GM18868 (cell line): ENCODE measurements around the gene MARK3.

Experiments used
- ATAC-seq: cut with Tn5 transposase; IDR thresholded peaks from one replicate; pipeline ENCODE4 v1.9.1; 2021; ENCODE audit warnings: mild to moderate bottlenecking, moderate library complexity; ENCODE audit not compliant: unreplicated experiment

The MARK3 gene

DNA sequence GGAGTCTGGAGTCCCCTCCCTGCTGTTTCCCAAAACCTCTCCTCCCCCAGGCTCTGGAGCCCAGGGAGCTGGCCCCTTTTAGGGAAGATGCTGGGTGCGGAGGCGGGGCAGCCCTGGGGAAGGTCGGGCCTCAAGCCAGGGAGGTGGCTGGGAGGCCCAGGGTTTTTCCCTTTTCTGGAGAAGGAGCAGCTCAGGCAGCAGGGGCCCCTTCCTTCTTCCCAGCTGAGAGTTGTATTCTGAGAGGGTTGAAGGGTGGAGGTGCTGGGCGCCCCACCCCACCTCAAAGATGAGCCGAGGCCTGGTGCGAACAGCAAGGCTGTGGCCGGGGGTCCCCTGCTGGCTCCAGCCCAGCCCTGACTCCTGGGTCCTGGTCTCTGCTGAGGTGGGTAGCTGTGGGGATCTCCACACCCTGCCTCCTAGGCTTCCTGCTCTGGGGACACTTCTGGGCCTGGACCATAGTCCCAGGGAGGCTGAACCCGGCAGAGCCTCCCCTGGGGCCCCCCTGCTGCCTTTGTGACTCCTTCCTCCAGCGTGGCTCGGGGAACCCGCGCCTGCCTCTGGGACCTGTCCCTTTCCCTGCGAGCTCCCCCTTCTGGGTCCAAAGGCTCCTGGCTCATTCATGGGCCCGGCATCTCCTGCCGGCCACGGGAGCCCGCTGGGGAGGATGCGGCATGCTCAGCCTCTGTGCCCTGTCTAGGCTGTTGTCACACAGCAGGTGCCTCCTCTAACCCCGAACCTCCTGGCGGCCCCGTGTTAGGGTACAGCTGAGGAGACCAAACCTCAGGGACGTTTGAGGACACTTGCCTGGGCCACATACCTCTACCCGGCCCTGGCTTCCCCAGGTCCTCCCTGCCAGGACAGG lies 148.2 kb downstream of the MARK3 start:
- no peak for ATAC-seq

DNA sequence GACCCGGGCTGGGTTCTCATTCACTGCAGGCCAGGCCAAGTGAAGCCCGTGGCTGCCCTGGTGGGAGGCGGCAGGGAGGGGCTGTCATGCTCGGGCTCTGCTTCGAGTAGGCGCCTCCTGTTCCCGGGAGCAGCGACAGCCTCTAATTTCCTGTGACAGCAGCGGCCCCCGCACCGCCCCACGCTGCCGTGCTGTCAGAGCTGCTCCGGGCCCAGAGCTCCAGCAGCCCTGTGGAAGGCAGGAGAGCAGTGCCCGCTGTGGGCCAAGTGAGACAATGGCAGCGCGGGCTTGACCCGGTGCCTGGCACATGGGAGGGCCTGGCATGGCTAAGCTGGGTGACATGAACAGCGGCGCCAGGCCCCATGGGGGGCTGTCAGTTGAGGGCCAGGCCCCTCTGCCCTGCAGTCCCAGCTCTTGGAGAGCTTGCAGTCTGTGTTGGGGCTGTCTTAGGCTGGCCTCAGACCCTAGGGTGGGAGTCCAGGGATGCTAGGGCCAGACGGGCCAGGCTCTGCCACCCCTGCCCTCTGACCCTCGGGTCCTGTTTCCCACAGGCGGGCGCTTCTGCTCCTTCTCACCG lies 148.9 kb downstream of the MARK3 start:
- no peak for ATAC-seq

DNA sequence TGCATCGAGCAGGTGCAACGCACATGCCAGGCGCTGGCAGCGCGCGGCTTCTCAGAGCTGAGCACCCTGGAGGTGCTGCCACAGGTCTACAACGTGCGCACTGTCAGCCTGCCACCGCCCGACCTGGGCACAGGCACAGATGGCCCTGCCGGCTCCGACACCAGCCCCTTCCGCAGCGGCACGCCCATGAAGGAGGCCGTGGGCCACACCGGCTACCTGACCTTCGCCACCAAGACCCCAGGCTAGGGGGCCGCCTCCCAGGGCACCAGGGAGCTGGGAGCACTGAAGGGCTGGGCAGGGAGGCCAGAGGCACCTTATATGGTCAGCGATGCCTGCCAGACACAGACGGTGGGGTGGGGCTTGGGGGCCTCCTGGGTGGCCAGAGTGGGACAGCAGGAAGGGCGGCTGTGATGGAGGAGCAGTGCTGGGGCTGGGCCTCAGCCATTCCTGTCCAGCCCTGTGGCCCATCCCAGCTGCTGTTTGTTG lies 149.4 kb downstream of the MARK3 start:
- no peak for ATAC-seq

DNA sequence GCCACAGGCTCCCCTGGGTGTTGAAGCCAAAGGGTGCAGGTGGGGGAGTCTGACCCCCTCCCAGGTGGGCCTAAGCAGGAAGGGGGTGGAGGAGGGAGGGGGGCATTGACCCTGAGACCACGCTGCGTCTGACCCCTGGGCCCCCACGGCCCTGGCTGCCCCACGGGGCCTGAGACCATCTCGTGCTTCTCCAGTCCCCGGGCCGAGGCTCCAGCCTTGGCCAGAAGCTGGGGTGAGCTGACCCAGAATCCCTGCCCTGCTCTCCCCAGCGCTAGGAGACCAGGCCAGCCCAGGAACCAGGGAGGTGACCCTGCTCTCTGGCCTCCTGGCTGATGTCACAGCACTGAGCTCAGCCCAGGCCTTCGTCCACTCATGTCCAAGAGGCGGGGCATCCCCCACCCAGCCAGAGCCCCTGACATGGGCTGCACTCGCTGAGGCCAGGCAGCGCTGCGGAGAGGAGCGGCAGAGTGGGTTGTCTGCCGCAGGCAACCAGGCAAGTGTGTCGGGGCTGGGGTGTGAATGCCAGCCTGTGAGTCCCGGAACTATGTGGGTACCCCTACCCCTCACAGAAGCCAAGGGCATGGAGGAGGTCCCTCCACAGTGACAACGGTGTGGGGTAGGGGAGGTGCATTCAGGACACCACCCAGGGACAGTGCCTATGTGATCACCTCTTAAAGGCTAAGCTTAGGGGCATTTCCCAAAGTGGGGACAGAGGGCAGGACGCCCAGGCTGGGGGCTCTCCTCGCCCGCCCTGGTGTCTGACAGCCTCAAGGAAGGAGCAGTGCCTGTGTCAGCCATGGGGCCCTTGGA lies 150.1 kb downstream of the MARK3 start:
- ATAC-seq: no peak

DNA sequence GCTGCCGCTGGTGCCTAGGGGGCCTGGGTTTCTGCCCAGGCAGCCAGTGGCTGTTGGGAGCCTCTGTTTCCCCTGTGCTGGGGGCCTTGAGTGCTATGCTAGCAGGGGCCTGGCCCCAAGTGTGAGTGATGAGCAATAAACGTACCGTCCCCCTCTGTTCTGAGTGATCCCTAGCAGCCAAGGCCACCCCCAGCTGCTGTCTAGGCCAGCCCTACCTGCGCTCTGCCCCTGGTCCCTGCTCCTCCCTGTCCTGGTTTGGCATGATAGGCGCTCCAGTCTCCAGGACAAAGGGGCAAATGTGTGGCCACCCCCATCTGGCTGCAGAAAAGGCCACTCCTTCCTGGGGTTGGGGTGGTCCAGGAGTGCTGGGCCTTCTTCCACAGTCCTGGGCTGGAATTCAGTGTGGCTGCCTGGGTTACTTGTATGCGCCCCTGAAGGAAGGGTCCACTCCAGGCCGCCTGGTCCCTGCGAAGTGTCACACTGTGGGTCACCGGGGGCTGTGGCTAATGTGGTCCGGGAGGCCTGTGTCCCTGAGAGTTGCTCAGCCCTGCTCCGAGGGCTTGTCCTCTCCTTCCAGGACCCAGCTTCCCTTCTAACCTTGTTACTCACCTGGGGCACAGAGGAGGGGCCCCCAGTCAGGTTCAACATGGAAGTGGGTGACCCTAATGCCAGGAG lies 150.8 kb downstream of the MARK3 start:
- no peak for ATAC-seq

DNA sequence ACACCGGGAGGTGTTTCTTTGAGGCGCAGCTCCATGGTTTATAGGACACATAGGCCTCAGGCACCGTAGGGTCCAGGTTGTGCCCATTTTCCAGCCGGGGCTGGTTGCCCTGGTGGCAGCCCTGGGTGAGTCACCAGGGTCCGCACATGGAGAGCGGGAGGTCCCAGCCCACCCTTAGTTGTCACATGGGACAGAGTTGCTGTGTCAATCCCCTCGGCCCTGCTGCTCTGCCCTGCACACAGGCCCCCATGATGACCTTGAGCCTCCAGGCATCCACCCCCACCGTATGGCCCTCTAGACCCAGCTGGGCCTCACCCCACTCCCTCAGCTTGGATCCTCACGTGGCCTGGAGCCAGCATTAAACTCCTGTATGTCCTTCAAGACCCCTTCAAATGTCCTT lies 151.5 kb downstream of the MARK3 start:
- ATAC-seq: no peak

DNA sequence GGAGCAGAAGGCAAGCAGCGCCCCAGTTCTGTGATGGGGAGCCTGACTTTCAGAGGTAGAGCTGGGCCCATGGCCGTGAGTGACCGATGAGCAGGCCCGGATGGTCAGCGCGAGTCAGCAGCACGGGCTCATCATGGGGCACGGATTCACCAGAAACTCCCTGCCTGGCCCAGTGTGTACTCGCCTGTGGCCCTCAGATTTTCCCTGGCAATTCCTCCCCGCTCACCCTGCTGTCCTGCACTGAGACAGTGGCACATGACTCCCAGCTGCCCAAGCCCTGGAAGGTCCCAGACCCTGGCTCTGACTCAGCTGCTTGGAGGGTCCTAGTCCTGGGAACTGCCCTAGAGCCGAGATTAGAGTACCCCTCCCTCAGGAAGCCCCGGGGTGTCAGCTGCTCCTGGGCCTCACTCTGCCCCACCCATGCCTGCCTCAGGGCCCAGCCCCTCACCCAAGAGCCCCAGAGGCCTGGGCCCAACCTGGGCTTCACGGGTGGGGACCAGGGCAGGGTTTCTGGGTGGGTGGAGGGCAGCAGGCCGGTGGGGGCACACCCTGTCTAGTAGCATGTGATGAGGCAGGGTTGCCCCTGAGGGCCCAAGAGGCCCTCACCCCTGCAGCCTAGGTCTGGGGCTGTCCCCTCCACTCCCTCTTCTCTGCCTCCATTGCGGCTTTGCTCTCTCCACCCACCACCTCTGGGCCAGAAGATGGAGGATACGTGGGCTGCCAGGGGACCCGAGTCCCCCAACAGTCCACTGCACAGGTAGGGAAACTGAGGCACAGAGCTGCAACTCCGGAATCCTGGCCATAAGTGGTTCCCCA lies 152.2 kb downstream of the MARK3 start:
- ATAC-seq: no peak

DNA sequence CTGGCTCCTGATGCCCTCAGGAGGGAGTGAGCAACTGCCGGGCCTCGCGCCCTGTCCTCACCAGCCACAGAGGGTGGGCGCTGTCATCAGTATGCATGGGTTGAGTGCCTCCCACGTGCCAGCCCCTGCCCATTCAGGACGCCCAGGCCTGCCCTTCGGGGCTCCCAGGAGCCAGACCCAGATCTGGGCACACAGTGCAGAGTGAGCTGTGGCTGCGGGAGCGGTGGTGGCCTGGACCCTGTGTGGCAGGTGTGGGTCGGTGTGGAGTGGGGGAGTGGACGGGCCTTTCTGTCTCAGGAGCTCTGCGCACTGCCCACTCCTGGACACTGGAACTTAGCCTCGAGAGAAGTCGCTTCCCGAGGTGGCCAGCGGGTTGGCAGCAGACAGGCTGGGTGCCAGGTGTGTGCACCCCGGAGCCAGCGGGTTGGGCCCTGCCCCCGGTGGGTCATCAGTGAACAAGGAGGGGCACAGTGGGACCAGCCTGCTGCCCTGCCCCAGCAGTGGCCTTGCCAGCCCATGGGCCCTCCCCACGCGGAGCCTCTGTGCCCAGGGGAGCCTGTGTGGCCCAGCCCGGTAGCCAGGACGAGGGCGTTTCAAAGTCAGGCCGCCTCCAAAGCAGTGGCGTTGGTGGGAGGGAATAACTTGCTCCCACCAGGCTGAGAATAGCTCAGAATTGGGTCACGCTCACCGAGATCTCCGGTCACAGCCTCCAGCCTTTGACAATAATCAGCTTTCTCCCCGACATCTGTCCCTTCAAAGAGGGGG lies 153.3 kb downstream of the MARK3 start:
- no peak for ATAC-seq

DNA sequence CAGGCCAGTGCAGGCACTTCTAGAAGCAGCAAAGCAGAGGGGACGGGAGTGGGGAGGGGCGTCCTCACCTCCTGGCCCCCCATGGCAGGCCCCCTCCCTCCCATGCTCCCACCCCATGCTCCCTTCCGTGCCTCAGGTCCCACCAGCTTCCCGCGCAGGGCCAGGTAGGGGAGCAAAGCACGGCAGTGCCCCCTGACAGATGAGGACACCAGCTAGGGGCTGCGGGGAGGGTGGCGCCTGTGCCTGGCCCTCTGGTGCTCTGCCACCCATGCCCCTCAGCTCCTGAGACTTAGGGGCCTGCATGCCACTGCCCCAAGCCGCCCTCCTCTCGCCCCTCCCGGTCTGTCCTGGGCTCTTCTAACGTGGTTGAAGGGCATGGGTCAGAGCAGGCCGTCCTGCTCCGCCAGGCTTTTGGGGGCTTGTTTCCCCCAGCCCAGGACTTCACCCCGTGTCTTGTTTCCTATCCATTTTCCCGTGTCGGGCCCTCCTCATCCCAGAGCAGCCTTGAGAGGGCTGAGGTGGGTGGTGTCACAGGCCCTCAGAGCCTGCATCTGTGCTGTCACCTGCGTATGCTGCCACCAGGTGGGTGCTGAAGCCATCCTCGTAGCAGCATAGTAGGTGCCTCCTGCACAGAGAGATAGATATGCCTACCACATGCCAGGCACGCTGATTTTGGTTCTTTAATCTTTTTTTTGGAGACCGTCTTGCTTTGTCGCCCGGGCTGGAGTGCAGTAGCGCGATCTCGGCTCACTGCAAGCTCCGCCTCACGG lies 154.0 kb downstream of the MARK3 start:
- ATAC-seq: no peak

DNA sequence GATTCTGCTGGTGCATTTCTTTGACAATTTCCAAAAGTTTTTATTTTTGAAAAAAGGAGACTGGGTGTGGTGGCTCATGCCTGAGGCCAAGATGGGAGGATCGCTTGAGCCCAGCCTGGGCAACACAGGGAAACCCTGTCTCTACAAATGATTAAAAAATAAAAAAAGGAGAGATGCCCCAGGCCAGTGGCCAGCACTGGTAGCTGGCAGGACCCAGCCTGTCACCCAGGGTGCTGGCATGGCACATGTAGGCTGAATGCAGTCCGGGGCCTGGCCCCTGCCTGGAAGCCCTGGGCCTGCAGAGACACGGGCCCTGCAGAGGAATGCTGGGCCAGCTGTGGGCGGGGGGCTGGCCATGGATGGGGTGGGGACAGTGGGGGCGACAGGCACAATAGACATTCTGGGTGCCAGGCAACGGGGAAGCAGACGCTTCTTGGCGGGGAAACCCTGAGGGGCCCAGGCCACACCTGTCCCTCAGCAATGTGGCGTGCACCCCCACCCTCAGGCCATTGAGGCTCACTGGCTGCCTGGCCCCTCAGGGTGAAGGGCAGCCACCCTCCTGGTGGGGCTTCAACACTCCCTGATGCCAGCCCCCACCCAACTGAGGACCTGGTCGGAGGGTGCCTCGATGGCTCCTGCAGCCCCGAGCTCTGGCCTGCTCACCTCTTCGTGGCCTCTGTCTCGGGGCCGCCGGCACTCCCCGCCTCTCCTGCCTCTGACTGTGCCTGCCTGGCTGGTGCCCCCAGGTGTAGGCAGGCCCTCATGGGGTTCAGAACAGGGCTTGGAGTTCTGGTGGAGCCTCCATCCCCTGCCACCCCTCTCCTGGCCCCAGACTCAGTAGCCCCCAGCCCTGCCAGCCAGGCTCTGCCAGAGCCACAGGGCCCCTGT lies 155.8 kb downstream of the MARK3 start:
- no peak for ATAC-seq

DNA sequence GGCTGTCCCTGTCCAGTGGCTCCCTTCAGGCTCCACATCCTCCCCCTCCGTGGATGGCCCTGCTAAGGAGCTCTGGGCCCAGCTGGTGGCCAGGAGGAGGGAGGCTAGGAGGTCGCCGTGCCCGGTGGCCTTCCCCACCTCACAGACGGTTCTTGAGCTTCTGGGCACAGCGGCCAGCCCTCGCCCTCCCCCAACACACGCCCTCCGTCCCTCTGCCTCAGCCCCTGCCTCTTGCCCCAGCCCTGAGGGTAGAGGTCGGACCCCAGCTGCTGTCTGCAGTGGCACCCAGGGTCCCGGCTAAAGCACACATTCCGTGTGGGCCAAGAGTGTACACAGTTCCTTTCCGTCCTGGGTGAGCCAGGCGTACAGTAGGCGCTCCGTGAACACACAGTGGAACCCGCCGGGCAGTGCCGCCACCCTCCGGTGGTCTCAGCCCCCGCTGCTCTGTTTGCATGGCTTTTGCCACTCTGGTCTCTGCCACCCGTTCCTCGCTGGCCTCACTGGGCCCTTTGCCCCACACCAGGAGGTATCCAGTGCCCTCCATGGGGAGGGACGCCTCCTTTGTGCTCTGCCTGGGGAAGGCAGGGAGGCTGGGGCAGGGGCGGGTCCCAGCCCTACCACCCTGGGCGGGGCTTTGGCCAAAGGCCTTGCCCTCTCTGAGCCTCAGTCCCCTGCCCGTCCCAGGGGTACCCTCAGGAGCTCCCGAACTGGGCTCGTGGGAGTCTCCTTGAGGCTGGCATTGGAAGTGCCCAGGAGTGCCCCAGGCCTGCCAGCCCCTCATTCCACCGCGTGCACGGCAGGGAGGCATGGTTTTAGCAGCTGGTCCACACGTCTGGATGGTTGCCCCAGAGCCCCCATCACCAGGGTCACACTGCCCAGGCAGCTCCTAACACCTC lies 156.7 kb downstream of the MARK3 start:
- ATAC-seq: no peak

DNA sequence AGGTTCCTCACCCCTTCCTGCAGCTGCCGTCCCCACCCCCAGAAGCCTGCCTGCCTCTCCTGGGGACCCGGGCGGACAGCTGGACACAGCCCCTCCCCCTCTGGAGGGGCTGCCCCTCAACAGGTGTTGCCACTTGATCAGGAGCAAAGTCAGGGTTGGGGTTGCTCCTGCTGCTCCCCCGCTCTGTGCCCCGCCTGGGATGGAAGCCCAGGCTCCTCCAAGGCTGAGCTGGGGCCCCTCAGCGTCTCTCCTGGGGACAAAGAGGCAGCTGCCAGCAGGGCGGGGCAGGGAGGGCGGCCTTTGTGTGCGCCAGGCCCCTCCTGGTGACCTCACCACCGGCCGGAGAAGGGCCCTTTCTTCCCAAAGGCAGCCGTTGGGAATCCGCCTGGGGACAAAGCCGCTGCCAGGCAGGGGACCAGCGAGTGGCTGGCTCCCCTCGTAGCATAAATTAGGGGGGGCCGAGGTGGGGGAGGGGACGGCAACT lies 157.4 kb downstream of the MARK3 start:
- no peak for ATAC-seq

DNA sequence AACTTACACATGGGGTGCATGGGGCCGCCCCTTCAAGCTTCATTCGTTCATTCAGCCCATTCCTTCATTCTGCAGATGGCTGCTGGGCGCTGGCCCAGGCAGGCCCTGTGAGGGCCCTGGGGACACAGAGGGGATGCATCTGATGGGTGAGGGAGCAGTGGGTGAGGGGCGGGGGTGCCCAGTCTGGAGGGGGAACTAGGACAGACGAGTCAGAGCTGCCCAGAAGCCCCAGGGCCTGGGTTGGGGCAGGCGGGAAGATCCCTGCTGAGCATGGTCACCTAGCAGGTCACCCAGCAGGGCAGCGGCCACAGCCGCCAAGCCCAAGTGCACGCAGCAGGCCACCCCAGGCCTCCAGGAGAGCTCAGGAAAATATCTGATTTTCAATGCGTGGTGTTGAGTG lies 157.9 kb downstream of the MARK3 start:
- no peak for ATAC-seq

DNA sequence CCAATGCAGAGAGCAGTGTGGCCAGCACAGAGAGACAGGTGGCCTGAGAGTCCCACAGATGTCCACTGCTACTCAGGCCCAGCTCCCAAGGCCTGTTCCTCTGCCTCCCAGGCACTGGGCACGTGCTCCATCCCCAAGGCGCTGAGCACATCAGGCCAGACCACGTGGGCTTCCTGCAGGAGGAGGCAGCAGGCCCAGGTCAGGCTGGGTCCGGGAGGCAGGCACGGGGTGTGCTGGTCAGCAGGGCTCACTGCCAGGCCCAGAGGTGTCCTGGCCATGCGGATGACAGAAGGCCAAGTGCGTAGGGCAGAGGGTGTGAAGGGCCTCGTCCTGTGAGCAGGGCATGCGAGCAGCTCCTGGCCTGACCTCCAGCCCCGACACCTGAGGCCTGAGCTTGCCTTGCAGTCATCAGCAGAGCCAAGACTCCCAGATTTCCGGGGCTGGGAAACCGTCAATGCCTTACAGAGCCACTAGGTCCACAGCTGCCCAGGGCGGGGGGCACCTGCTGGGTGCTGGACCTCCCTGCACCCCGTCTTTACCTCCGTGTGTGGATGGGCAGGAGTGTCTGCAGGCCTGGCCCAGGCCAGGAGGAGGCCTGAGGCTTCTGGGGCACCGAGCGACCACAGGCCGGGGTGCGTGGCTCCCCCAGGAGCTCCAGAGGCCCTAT lies 158.6 kb downstream of the MARK3 start:
- no peak for ATAC-seq

DNA sequence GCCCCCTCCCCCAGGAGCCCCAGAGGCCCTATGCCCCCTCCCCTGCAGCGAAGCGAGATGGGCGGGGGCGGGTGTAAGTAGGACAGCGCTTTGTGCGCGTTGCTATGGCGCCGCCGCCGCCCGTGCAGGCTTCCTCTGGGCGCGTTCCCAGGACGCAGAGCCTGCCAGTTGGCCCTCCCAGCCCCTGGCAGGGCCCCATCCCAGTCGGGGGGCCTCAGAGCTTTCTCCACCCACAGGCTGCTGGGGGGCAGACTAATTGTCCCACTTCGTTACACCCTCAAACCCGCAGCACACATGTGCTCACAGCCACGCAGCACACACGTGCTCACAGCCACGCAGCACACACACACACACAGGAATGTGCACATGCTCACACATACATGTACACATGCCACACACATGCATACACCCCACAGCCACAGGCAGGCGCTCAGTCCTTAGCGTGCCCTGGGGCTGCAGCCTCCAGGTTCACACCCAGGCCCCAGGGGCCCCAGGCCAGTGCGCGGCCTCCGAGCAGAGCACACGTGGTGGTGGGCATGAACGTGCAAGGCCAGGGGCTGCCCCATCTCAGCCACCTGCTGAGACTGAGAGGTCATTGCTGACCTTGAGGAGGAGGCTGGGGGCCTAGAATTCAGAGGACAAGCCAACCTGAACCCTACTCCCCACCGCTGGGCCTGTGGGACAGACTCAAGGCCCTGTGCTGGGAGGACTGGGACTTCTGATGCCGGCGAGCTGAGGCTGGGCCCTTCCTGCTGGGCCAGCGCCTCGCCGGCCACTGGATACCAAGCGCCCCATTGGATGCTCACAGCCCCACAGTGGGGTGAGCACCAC lies 159.4 kb downstream of the MARK3 start:
- no peak for ATAC-seq
